Sciatic nerve (tissue), 2 donors: ENCODE results near the gene DIAPH3. TPM values are rescaled to one million over a fixed set of nuclear protein-coding genes. Genes with fewer than 3 reads are reported as not detected.
"Not testable (repeated sequence)": the region's sequence is repeated elsewhere in the genome, so short reads cannot be mapped to it uniquely, and the experiment has no call there.

Source experiments
- ATAC-seq: fragments of 200-7000 bp; cut with Tn5 transposase; one replicate; pipeline ENCODE4 v1.9.1; 2020; ENCODE audit warnings: mild to moderate bottlenecking, moderate library complexity
- DNase-seq: peaks from one replicate; pipeline ENCODE4 v3.0.0-alpha.2; 2020; ENCODE audit warnings: low spot score
- intact Hi-C: fragments of 100-400 bp; cut with DNase I; formaldehyde crosslinking; loops from one replicate; pipeline ENCODE4 v1.14.2; 2022
- total RNA-seq: library from RNA; stranded (reverse); fragmentation: NEBNext Ultra II Directional; extraction: Animal tissue kit (Norgen Biotek cat#: 25700); gene quantifications from one replicate; pipeline ENCODE4 v1.2.1, GENCODE V29; 2021
- donor health status: DM: no; HTN: no; CAD: no.
- donor health status: DM: no; HTN: no; CAD: no.

The DIAPH3 gene
- total RNA-seq, 1 donor from 2014 or later: 0.31 TPM

- DNase-seq (no peak), ATAC-seq (no peak)
- intact Hi-C loops: no loop called here
Measured at GRCh38 chr13:60114499-60115028, 49.2 kb downstream of the DIAPH3 start.

DNA sequence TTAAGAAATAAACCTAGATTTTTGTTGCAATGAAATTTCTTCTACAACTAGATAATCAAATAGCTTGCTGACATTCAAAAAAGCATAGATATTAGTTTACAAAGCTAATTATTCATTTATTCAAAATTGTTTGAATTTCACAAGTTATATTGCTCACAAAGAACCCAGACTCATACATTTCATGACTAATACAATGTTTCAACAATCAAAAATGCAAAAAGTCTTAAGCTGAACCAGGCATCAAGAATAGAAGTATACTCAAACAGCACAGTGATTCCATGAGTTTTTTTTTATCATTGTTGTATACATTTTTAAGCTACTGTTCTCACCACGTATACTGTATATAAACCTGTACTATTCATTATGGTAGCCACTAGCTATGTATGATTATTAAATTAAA, 51.0 kb downstream of the DIAPH3 start:
- DNase-seq (no peak), ATAC-seq (no peak)
- intact Hi-C loops: no loop called here

DNA sequence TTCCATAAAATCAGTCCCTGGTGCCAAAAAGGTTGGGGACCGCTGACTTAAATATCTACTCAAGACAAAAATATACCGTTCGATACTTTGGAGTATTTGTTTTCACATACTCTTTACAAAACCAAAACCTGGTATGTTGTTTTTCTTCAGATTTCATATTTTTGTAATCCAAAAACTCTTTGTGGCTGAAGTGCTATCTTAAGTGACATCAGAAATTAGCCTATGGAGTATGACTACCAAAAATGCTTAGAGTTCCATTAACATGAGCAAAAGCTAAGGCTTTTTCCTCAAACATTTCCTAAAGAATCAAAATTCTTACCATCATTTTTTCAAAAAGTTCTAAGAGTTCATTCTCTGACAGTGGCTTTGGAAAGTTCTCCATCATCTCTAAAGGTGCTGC, 52.0 kb downstream of the DIAPH3 start:
- ATAC-seq (no peak), DNase-seq (no peak)
- intact Hi-C loops: no loop called here

GRCh38 chr13:60109285-60109684, 54.4 kb downstream of the DIAPH3 start:
- DNase-seq (no peak), ATAC-seq (no peak)
- intact Hi-C loops: no loop called here

GRCh38 chr13:60108589-60108988, 55.1 kb downstream of the DIAPH3 start:
- ATAC-seq (no peak), DNase-seq (no peak)
- intact Hi-C loops: no loop called here

DNA sequence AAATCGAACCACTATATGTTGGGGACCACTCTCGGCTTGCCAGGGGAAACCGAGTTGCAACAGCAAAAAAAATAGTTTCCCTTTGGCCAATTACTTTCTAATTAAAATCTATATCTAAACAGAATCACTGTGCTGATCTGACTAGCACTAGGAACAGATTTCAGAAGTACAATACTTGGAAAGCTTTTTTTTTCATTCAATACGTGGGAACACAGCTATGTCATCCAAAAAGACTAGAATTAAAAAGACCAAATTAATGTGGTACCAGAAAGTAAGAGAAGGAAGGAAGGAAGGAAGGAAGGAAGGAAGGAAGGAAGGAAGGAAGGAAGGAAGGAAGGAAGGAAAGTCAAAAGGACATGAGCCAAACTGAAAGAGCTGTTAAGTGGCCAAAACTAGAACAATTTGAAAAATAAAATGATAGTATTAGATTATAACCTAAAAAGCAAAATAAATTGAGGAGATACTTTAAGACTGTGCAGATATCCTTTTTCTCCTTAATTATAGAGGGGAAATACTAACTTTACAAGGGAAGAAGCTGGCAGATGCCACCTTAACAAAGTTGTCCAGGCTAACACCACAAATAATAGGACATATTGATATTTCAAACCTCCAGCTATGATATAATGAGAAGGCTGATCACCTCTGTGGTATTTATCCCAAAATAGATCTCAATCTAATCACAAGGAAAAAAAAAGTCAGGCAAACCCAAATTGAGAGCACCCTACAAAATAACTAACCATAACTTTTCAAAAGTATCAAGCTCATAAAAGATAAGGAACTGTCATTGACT, 63.9 kb downstream of the DIAPH3 start:
- DNase-seq (no peak), ATAC-seq (no peak)
- intact Hi-C loops: no loop called here

- intact Hi-C loops: no loop called here
- no peak for ATAC-seq
- no peak for DNase-seq
Measured at GRCh38 chr13:60095300-60095699, 68.4 kb downstream of the DIAPH3 start.

GRCh38 chr13:60094385-60095088, 69.2 kb downstream of the DIAPH3 start:
- ATAC-seq (no peak), DNase-seq (no peak)
- intact Hi-C loops: no loop called here

GRCh38 chr13:60093425-60094019, 70.2 kb downstream of the DIAPH3 start:
- ATAC-seq: no peak
- DNase-seq: no peak
- intact Hi-C loops: no loop called here

DNA sequence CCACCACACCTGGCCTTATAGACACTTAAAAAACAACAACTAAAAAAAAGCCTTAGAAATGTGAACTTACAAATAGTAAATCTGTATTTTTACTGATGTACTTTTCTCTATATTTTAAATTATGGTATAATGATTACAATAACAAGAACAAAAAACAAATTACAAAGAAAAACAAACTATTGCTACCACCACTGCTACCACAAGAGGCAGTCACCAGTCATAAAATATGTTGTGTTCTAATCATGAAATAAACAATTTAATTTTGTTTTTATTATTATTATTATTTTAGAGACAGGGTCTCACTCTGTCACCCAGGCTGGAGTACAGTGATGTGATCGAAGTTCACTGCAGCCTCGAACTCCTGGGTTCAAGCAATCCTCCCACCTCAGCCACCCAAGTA, 72.2 kb downstream of the DIAPH3 start:
- DNase-seq (no peak), ATAC-seq (no peak)
- intact Hi-C loops: no loop called here

GRCh38 chr13:60090574-60090973, 73.2 kb downstream of the DIAPH3 start:
- no peak for DNase-seq
- intact Hi-C loops: no loop called here
- ATAC-seq: no peak

- intact Hi-C loops, ATAC-seq, DNase-seq: not testable (repeated sequence)
Measured at GRCh38 chr13:60083780-60084179, 79.9 kb downstream of the DIAPH3 start.

DNA sequence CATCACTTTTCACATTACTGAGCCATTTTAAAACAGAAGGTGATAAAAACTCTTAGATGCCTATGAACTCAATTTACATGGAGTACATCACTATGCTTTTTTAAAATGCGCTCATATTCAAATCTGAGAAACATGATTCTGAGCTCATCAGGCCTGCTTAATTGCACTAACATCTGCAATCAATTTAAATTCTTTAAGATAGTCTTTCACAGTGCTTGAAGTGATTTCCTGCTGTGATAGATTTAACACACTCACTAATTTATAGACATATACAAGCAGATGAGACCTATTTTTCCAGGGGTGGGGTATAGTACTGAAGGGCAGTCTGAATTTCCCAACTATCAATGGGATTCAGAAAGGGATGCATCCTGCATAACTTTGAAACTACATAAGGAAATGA, 82.9 kb downstream of the DIAPH3 start:
- intact Hi-C loops: no loop called here
- DNase-seq: no peak
- no peak for ATAC-seq

DNA sequence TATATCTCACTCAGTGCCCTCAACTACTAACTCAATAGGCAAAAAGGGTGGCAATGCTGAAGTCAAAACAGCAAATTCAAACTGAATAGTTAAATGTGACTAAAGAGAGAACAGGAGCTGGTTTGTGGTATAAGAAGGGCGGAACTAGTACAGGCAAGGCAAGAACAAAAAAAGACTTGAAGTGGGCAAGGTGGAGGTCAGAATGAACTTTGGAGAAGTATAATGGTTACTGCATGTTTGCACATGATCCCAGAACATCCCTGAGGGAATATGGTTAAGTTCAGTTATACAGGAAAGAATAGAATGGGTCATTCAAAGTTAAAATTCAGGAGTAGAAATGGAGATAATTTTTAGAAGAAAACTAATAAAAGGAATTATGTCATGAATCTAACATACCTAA, 85.5 kb downstream of the DIAPH3 start:
- intact Hi-C loops: no loop called here
- DNase-seq (no peak), ATAC-seq (no peak)

- intact Hi-C loops: no loop called here
- no peak for DNase-seq
- no peak for ATAC-seq
Measured at GRCh38 chr13:60075850-60076249, 87.9 kb downstream of the DIAPH3 start.

DNA sequence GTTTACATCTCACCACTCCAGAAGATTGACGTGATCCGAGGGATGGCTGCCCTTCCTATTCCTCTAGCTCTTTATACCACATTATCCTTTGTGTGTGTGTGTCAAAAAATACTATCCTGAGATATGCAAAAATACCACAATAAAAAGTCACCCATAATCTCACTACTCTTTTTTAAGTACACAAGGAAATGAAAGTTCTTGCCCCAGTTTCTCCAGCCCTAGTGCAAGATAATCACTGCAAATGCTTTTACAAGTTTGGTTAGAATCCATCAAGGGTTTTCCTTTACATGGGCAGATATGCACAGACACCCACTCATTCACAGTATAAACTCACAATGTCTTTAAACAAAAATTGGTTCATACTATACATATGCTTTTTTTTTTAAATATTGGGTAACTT, 89.3 kb downstream of the DIAPH3 start:
- intact Hi-C loops: no loop called here
- DNase-seq (no peak), ATAC-seq (no peak)

DNA sequence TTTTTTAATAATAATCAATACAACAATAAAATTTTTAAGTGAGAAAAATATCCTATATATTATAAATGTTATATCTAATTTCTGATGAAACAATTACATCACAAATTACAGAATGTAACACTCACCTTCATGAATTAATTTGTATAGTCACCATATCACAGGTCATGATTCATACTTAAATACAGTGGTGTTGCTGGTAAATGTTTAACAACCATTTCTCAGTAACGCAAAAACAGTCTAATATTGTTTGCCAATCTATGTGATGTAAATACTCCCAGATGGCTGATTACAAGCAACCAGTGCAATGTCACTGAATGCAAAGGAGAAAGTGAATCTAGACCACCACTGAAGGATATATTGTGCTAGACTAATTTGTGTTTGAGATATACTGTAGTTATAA, 97.5 kb downstream of the DIAPH3 start:
- intact Hi-C loops: no loop called here
- DNase-seq: no peak
- no peak for ATAC-seq

- intact Hi-C loops: no loop called here
- ATAC-seq: no peak
Measured at GRCh38 chr13:60062502-60062901, 101.2 kb downstream of the DIAPH3 start.

GRCh38 chr13:60061737-60062136, 102.0 kb downstream of the DIAPH3 start:
- no peak for ATAC-seq
- intact Hi-C loops: no loop called here
- DNase-seq: no peak

More at GRCh38 chr13:60062502-60062901, 101.2 kb downstream of the DIAPH3 start:
- DNase-seq: no peak

GRCh38 chr13:60051754-60052285, 111.9 kb downstream of the DIAPH3 start:
- DNase-seq (no peak), ATAC-seq (no peak)
- intact Hi-C loops: no loop called here
